Measurements from ENCODE around the gene EVI5.

- no peak for TF ChIP-seq EP300 (IDR thresholded peaks at IDR 0.05)
- no peak for TF ChIP-seq POLR2A (IDR thresholded peaks at IDR 0.05; ENCODE audit: low read length)
These were observed 247.7 kb downstream of the EVI5 start for GRCh38 chr1:92536980-92537884.
